ENCODE results near the gene NFS1. TPM values are rescaled to one million over a fixed set of nuclear protein-coding genes. Genes with fewer than 3 reads are reported as not detected.

The NFS1 gene
- total RNA-seq, 1 experiment from 2014 or later, result 75.8 TPM

- no peak for TF ChIP-seq EZH2 (IDR thresholded peaks at IDR 0.05; ENCODE audit: low read length, unreplicated experiment)
- no peak for TF ChIP-seq EZH2phosphoT487 (IDR thresholded peaks at IDR 0.05; ENCODE audit: borderline replicate concordance, low read length)
- no peak for TF ChIP-seq CTCF (conservative IDR thresholded peaks at IDR 0.05; ENCODE audit: low read depth, low read length)
- H3K27me3 ChIP-seq (ENCODE audit: low read length), result no peaks in the 10 kb centered on the region
- no peak for DNase-seq
- H2AFZ ChIP-seq (ENCODE audit: low read length), result no peak overlapping the region
- no peaks in the 10 kb centered on the region for H3K4me1 ChIP-seq (ENCODE audit: insufficient read depth, low read length)
- no peak overlapping the region for H3K9ac ChIP-seq (ENCODE audit: low read length)
- ChIA-PET POLR2A (ENCODE audit: unreplicated experiment) (no interaction called here), CTCF (no interaction called here)
- H3K9me3 ChIP-seq (ENCODE audit: low read length), result no peaks in the 10 kb centered on the region
- intact Hi-C loops (cut with micrococcal nuclease), result no loop called here
- no peak overlapping the region for H3K4me3 ChIP-seq (ENCODE audit: low read length)
- no peaks in the 10 kb centered on the region for H3K9me2 ChIP-seq (replicated peaks; ENCODE audit: low read length)
- H3K27ac ChIP-seq (ENCODE audit: low read length), result no peak overlapping the region
- BruUV-seq (replicated peaks), result no TSS peak
- H3F3A ChIP-seq (ENCODE audit: low read length, unreplicated experiment), result no peaks in the 10 kb centered on the region
- no peaks in the 10 kb centered on the region for H4K20me1 ChIP-seq (ENCODE audit: low read length)
- H3K36me3 ChIP-seq (ENCODE audit: low read depth, low read length), result peaks cover 23% of the 10 kb centered on the region; the same call in 1 of the 2 replicates
- no peak overlapping the region for H3K4me2 ChIP-seq (ENCODE audit: low read length)
- ATAC-seq, result no peak
- H3K79me2 ChIP-seq (ENCODE audit: low read length), result peaks cover 53% of the 10 kb centered on the region
These were observed 63.5 kb downstream of the NFS1 start for GRCh38 chr20:35635652-35636051.

- no peak overlapping the region for H3K27ac ChIP-seq (ENCODE audit: low read length)
- H3K4me1 ChIP-seq (ENCODE audit: insufficient read depth, low read length), result no peaks in the 10 kb centered on the region
- no peak overlapping the region for H3K9ac ChIP-seq (ENCODE audit: low read length)
- H3F3A ChIP-seq (ENCODE audit: low read length, unreplicated experiment), result no peaks in the 10 kb centered on the region
- CTCF ChIA-PET, result no interaction called here
- no peak overlapping the region for H2AFZ ChIP-seq (ENCODE audit: low read length)
- POLR2A ChIA-PET (ENCODE audit: unreplicated experiment), result no interaction called here
- no TSS peak for BruUV-seq (replicated peaks)
- no peaks in the 10 kb centered on the region for H4K20me1 ChIP-seq (ENCODE audit: low read length)
- ATAC-seq (no peak), DNase-seq (no peak)
- peaks cover 25% of the 10 kb centered on the region for H3K79me2 ChIP-seq (ENCODE audit: low read length)
- no peaks in the 10 kb centered on the region for H3K9me2 ChIP-seq (replicated peaks; ENCODE audit: low read length)
- H3K4me2 ChIP-seq (ENCODE audit: low read length), result no peak overlapping the region
- no peak overlapping the region for H3K4me3 ChIP-seq (ENCODE audit: low read length)
- H3K36me3 ChIP-seq (ENCODE audit: low read depth, low read length), result peaks cover 38% of the 10 kb centered on the region
- TF ChIP-seq CTCF (conservative IDR thresholded peaks at IDR 0.05; ENCODE audit: low read depth, low read length) (no peak), EZH2 (IDR thresholded peaks at IDR 0.05; ENCODE audit: low read length, unreplicated experiment) (no peak), EZH2phosphoT487 (IDR thresholded peaks at IDR 0.05; ENCODE audit: borderline replicate concordance, low read length) (no peak)
- H3K9me3 ChIP-seq (ENCODE audit: low read length), result no peaks in the 10 kb centered on the region
- no peaks in the 10 kb centered on the region for H3K27me3 ChIP-seq (ENCODE audit: low read length)
- intact Hi-C loops (cut with micrococcal nuclease), result no loop called here
These were observed 66.5 kb downstream of the NFS1 start for GRCh38 chr20:35632539-35633115.

GRCh38 chr20:35630636-35631035 lies 68.5 kb downstream of the NFS1 start:
- Histone ChIP-seq H3K27me3 (ENCODE audit: low read length) (no peaks in the 10 kb centered on the region), H3K9me3 (ENCODE audit: low read length) (no peaks in the 10 kb centered on the region), H3K27ac (ENCODE audit: low read length) (no peak overlapping the region), H3K9ac (ENCODE audit: low read length) (no peak overlapping the region), H4K20me1 (ENCODE audit: low read length) (no peaks in the 10 kb centered on the region), H3K4me3 (ENCODE audit: low read length) (no peak overlapping the region), H2AFZ (ENCODE audit: low read length) (no peak overlapping the region), H3K9me2 (replicated peaks; ENCODE audit: low read length) (no peaks in the 10 kb centered on the region), H3K4me2 (ENCODE audit: low read length) (no peak overlapping the region), H3K4me1 (ENCODE audit: insufficient read depth, low read length) (peaks cover 9% of the 10 kb centered on the region), H3K36me3 (ENCODE audit: low read depth, low read length) (peaks cover 53% of the 10 kb centered on the region), H3F3A (ENCODE audit: low read length, unreplicated experiment) (no peaks in the 10 kb centered on the region), H3K79me2 (ENCODE audit: low read length) (peaks cover 5% of the 10 kb centered on the region)
- no peak for TF ChIP-seq EZH2phosphoT487 (IDR thresholded peaks at IDR 0.05; ENCODE audit: borderline replicate concordance, low read length)
- TF ChIP-seq EZH2 (IDR thresholded peaks at IDR 0.05; ENCODE audit: low read length, unreplicated experiment), result no peak
- no peak for TF ChIP-seq CTCF (conservative IDR thresholded peaks at IDR 0.05; ENCODE audit: low read depth, low read length)
- no TSS peak for BruUV-seq (replicated peaks)
- POLR2A ChIA-PET (ENCODE audit: unreplicated experiment), result no interaction called here
- intact Hi-C loops (cut with micrococcal nuclease), result no loop called here
- CTCF ChIA-PET, result no interaction called here
- ATAC-seq (no peak), DNase-seq (no peak)

Measured in PC-3 (cell line).